GM18858 (cell line): ENCODE measurements around the gene SETD1A.
"Not testable (repeated sequence)": the region's sequence is repeated elsewhere in the genome, so short reads cannot be mapped to it uniquely, and the experiment has no call there.

Experiments used
- ATAC-seq: cut with Tn5 transposase; IDR thresholded peaks from one replicate; pipeline ENCODE4 v1.9.1; 2021; ENCODE audit not compliant: unreplicated experiment

SETD1A gene

GRCh38 chr16:31013292-31013691 lies 55.7 kb downstream of the SETD1A start:
- not testable (repeated sequence) for ATAC-seq

GRCh38 chr16:31016018-31016417 lies 58.5 kb downstream of the SETD1A start:
- ATAC-seq, result no peak

DNA sequence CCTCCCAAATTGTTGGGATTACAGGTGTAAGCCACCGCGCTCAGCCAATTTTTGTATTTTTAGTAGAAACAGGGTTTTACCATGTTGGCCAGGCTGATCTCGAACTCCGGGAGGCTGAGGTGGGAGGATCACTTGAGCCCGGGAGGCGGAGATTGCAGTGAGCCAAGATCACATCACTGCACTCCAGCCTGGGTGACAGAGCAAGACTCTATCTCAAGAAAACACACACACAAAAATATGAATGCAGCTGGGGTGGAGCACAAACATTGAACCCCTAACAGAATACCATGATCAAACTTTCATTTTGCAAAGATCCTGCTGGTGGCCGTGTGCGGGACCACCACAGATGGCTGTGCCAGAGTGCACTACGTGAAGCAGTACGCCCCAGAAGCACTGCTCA lies 60.2 kb downstream of the SETD1A start:
- not testable (repeated sequence) for ATAC-seq

- no peak for ATAC-seq
These were observed 63.0 kb downstream of the SETD1A start for GRCh38 chr16:31020536-31020935.

GRCh38 chr16:31022544-31023251 lies 65.1 kb downstream of the SETD1A start:
- no peak for ATAC-seq

GRCh38 chr16:31023252-31023602 lies 65.7 kb downstream of the SETD1A start:
- ATAC-seq, result no peak

DNA sequence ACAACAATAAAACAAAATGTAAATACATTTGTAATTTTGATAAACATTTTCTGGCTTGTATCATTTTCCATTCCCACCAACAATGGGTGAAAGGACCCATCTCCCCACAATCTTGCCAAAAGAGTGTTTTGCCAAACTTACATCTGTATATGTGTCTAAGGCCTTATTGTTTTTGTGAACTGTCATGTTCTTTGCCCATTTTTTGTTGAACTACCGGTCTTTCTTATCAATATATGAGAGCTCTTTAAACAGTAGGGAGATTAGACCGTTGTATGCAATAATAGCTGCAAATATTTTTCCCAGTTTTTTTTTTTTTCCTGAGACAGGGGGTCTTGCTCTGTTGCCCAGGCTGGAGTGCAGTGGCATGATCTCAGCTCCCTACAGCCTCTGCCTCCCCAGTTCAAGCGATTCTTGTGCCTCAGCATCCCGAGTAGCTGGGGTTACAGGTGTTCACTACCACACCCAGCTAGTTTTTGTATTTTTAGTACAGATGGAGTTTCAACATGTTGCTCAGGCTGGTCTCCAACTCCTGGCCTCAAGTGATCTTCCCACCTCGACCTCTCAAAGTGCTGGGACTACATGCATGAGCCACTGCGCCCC lies 66.2 kb downstream of the SETD1A start:
- ATAC-seq, result no peak

DNA sequence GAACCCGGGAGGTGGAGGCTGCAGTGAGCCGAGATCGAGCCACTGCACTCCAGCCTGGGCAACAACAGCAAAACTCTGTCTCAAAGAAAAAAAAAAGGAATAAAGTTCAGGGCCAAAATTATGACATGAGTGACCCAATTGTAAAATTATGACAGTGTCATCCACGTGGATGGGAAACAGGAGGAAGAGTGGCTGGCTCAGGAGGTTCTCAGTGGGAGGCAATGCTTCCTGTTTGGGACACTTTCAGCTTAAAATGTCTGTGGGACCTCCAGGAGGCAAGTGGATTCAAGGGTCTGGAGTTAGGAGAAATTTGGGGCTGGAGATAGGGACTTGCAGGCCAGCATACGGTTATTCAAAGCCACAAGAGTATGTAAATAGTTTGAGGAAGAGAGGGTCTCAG lies 67.8 kb downstream of the SETD1A start:
- no peak for ATAC-seq

GRCh38 chr16:31029272-31029671 lies 71.7 kb downstream of the SETD1A start:
- no peak for ATAC-seq

DNA sequence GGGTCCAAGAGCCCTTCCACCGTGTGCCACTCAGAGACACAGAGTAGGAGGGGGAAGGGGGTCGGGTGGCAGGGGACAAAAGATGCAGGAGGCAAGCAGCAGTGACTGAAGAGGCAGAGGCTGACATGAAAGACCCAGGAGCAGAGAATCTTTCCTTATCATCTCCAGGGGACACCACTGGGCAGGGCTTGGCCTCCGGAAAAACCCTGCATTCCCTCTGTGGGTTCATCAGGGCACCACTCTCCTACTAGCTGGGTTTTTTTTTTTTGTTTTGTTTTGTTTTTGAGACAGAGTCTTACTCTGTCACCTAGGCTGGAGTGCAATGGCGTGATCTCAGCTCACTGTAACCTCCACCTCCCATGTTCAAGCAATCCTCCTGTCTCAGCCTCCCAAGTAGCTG lies 73.7 kb downstream of the SETD1A start:
- no peak for ATAC-seq

GRCh38 chr16:31032736-31033708 lies 75.5 kb downstream of the SETD1A start, which contains the start of gene STX4:
Gene STX4 (plus strand): TSS chr16:31033558. CDS start chr16:31033806, 248 bp downstream.
- ATAC-seq, result peak; percentile 48

- ATAC-seq, result peak; percentile 40
These were observed 76.3 kb downstream of the SETD1A start for GRCh38 chr16:31033709-31034492.
